Activated T-cell treated with anti-CD3 and anti-CD28 coated beads for 24 hours (primary cell): Measurements from ENCODE around the gene SLC4A8.
"Not testable (repeated sequence)": the region's sequence is repeated elsewhere in the genome, so short reads cannot be mapped to it uniquely, and the experiment has no call there.

ENCODE experiments used
- DNase-seq: peaks from one replicate; pipeline ENCODE4 v3.0.0-alpha.2; 2020; ENCODE audit warnings: low read depth

The SLC4A8 gene

GRCh38 chr12:51480978-51481377 is 56.3 kb downstream of the SLC4A8 start:
- DNase-seq = no peak

GRCh38 chr12:51482929-51483697 is 58.5 kb downstream of the SLC4A8 start:
- DNase-seq = no peak

- DNase-seq = no peak
Measured at GRCh38 chr12:51484119-51484518, 59.5 kb downstream of the SLC4A8 start.

- no peak for DNase-seq
Measured at GRCh38 chr12:51488281-51488680, 63.6 kb downstream of the SLC4A8 start.

- DNase-seq = no peak
Measured at GRCh38 chr12:51493281-51493680, 68.7 kb downstream of the SLC4A8 start.

- no peak for DNase-seq
Measured at GRCh38 chr12:51496895-51497294, 72.3 kb downstream of the SLC4A8 start.

- DNase-seq = no peak
Measured at GRCh38 chr12:51504851-51505250, 80.2 kb downstream of the SLC4A8 start.

GRCh38 chr12:51505360-51506105 is 80.9 kb downstream of the SLC4A8 start:
- no peak for DNase-seq

- DNase-seq = no peak
Measured at GRCh38 chr12:51507178-51507577, 82.5 kb downstream of the SLC4A8 start.

GRCh38 chr12:51508285-51508684 is 83.7 kb downstream of the SLC4A8 start:
- DNase-seq = no peak

- DNase-seq = no peak
Measured at GRCh38 chr12:51511546-51512260, 87.1 kb downstream of the SLC4A8 start.

GRCh38 chr12:51512438-51512837 is 87.8 kb downstream of the SLC4A8 start:
- DNase-seq = no peak

GRCh38 chr12:51515037-51515436 is 90.4 kb downstream of the SLC4A8 start:
- DNase-seq = not testable (repeated sequence)

- DNase-seq = no peak
Measured at GRCh38 chr12:51517316-51517715, 92.7 kb downstream of the SLC4A8 start.

- DNase-seq = no peak
Measured at GRCh38 chr12:51517800-51518199, 93.2 kb downstream of the SLC4A8 start.

- DNase-seq = no peak
Measured at GRCh38 chr12:51519755-51520154, 95.1 kb downstream of the SLC4A8 start.

GRCh38 chr12:51520576-51521325 is 96.1 kb downstream of the SLC4A8 start:
- DNase-seq = no peak

- no peak for DNase-seq
Measured at GRCh38 chr12:51521554-51522276, 97.1 kb downstream of the SLC4A8 start.

GRCh38 chr12:51522696-51523095 is 98.1 kb downstream of the SLC4A8 start:
- DNase-seq = no peak

- no peak for DNase-seq
Measured at GRCh38 chr12:51524386-51524901, 99.8 kb downstream of the SLC4A8 start.

- DNase-seq = no peak
Measured at GRCh38 chr12:51525518-51525917, 100.9 kb downstream of the SLC4A8 start.
